H1 (cell line): ENCODE results near the gene ATP6V0A1. TPM values are rescaled to one million over a fixed set of nuclear protein-coding genes. Genes with fewer than 3 reads are reported as not detected.

Experiments used
- CTCF ChIA-PET: fragments of 300-600 bp; sonication (Branson Sonifier 250); formaldehyde crosslinking; loops from one replicate; lab custom pipeline; 2021; ENCODE audit not compliant: partially characterized antibody; lab: Charles Lee
- POLR2A ChIA-PET: fragments of 300-600 bp; sonication (Branson Sonifier 250); formaldehyde crosslinking; loops from one replicate; lab custom pipeline; 2021; ENCODE audit warnings: inconsistent platforms; ENCODE audit not compliant: partially characterized antibody; lab: Charles Lee
- DNase-seq, 2 experiments: peaks; one replicate each; pipeline versions ENCODE4 v3.0.0 to v3.0.0-alpha.2; 2010 to 2022; ENCODE audit warnings: low spot score in 2 of 2, low read depth in 1 of 2, mixed read lengths in 1 of 2
- FAIRE-seq: peaks from 2 replicates; lab custom pipeline; 2011; peaks lifted over from hg19 to GRCh38; lab: Jason Lieb, UNC
- H2AFZ ChIP-seq: 2 replicates; pipeline ENCODE4 v1.8.1; 2012; ENCODE audit warnings: low read length, inconsistent platforms
- H2AK5ac ChIP-seq: 2 replicates; pipeline ENCODE4 v1.6.1; 2013; ENCODE audit warnings: low read depth, low read length
- H2BK120ac ChIP-seq: replicated peaks from 2 replicates; pipeline ENCODE3; 2013; ENCODE audit warnings: low read depth, low read length, inconsistent platforms
- H2BK12ac ChIP-seq: 2 replicates; pipeline ENCODE4 v1.6.1; 2013; ENCODE audit warnings: low read depth, low read length
- H2BK15ac ChIP-seq: 2 replicates; pipeline ENCODE4 v1.6.1; 2013; ENCODE audit warnings: low read length
- H2BK20ac ChIP-seq: 2 replicates; pipeline ENCODE4 v1.6.1; 2013; ENCODE audit warnings: low read length
- H2BK5ac ChIP-seq: 2 replicates; pipeline ENCODE4 v1.6.1; 2013; ENCODE audit warnings: low read depth, low read length
- H3K14ac ChIP-seq: 2 replicates; pipeline ENCODE4 v1.6.1; 2013; ENCODE audit warnings: inconsistent platforms; ENCODE audit not compliant: insufficient read length
- H3K18ac ChIP-seq: 2 replicates; pipeline ENCODE4 v1.6.1; 2013; ENCODE audit warnings: low read length; ENCODE audit errors: extremely low read depth
- H3K23ac ChIP-seq: 2 replicates; pipeline ENCODE4 v1.6.1; 2013; ENCODE audit warnings: inconsistent platforms; ENCODE audit not compliant: insufficient read length
- H3K23me2 ChIP-seq: 2 replicates; pipeline ENCODE4 v1.6.1; 2013; ENCODE audit warnings: low read depth, low read length
- H3K27ac ChIP-seq: 2 replicates; pipeline ENCODE4 v1.6.1; 2011; ENCODE audit warnings: low read depth, low read length, inconsistent platforms
- H3K27me3 ChIP-seq, 4 experiments: replicated peaks in 1 of 4; 1 replicate in 1 of 4; 2 replicates in 3 of 4; pipeline versions ENCODE4 v1.6.1 to v1.8.1; 2011 to 2013; ENCODE audit warnings: low read length in 3 of 4, mild to moderate bottlenecking in 3 of 4, inconsistent platforms in 2 of 4, mixed read lengths in 2 of 4, moderate library complexity in 1 of 4; ENCODE audit not compliant: control insufficient read depth in 3 of 4, insufficient read depth in 3 of 4; ENCODE audit errors: extremely low read depth in 1 of 4
- H3K36me3 ChIP-seq, 4 experiments: 2 replicates each; pipeline versions ENCODE4 v1.6.1 to v1.8.1; 2011 to 2013; ENCODE audit warnings: mild to moderate bottlenecking in 4 of 4, low read length in 3 of 4, moderate library complexity in 2 of 4, control low read depth in 1 of 4, inconsistent platforms in 1 of 4; ENCODE audit not compliant: insufficient read depth in 4 of 4, control insufficient read depth in 2 of 4
- H3K4ac ChIP-seq: replicated peaks from 2 replicates; pipeline ENCODE3; 2013; ENCODE audit warnings: low read length, low read depth, mixed read lengths, inconsistent platforms; ENCODE audit not compliant: insufficient read length
- H3K4me1 ChIP-seq, 4 experiments: replicated peaks in 1 of 4; 1 replicate in 1 of 4; 2 replicates in 3 of 4; pipeline versions ENCODE4 v1.6.1 to v1.8.1; 2011 to 2013; ENCODE audit warnings: low read length in 3 of 4, inconsistent platforms in 2 of 4, mixed read lengths in 1 of 4; ENCODE audit not compliant: insufficient read depth in 4 of 4, control insufficient read depth in 3 of 4
- H3K4me2 ChIP-seq, 2 experiments: 2 replicates each; pipeline versions ENCODE4 v1.6.1 to v1.8.1; 2011 to 2013; ENCODE audit warnings: low read depth in 2 of 2, low read length in 2 of 2, control low read depth in 1 of 2, inconsistent platforms in 1 of 2, mild to moderate bottlenecking in 1 of 2; ENCODE audit not compliant: insufficient read depth in 1 of 2
- H3K4me3 ChIP-seq, 4 experiments: fragments of 200-600, 300-600 bp in 1 of 4; sonication (generic), shearing (Covaris generic), sonication (Bioruptor Twin) in 1 of 4; 2 replicates each; pipeline versions ENCODE4 v1.5.1 to v1.8.1; 2011 to 2016; ENCODE audit warnings: low read length in 4 of 4, low read depth in 3 of 4, control low read depth in 2 of 4, inconsistent platforms in 2 of 4, mild to moderate bottlenecking in 2 of 4, mixed read lengths in 1 of 4, moderate library complexity in 1 of 4; ENCODE audit not compliant: insufficient read depth in 2 of 4; ENCODE audit errors: extremely low read depth in 1 of 4
- H3K56ac ChIP-seq: replicated peaks from 2 replicates; pipeline ENCODE3; 2013; ENCODE audit warnings: low read depth, mild to moderate bottlenecking, mixed read lengths, low read length, inconsistent platforms; ENCODE audit not compliant: insufficient read length
- H3K79me1 ChIP-seq: 2 replicates; pipeline ENCODE4 v1.6.1; 2013; ENCODE audit warnings: low read depth, low read length, control low read depth
- H3K79me2 ChIP-seq, 2 experiments: 2 replicates each; pipeline versions ENCODE4 v1.6.1 to v1.8.1; 2012 to 2013; ENCODE audit warnings: low read length in 2 of 2, mild to moderate bottlenecking in 2 of 2, inconsistent platforms in 1 of 2; ENCODE audit not compliant: insufficient read depth in 2 of 2, control insufficient read depth in 1 of 2
- H3K9ac ChIP-seq, 4 experiments: replicated peaks in 1 of 4; 1 replicate in 1 of 4; 2 replicates in 3 of 4; pipeline versions ENCODE4 v1.6.1 to v1.8.1; 2011 to 2013; ENCODE audit warnings: low read depth in 3 of 4, low read length in 3 of 4, control low read depth in 2 of 4, mild to moderate bottlenecking in 2 of 4, moderate library complexity in 2 of 4, inconsistent platforms in 1 of 4; ENCODE audit errors: extremely low read depth in 1 of 4
- H3K9me3 ChIP-seq, 2 experiments: 2 replicates each; pipeline versions ENCODE4 v1.6.1 to v1.8.1; 2012 to 2013; ENCODE audit warnings: mild to moderate bottlenecking in 2 of 2, moderate library complexity in 2 of 2, control low read depth in 1 of 2, inconsistent platforms in 1 of 2, low read depth in 1 of 2, low read length in 1 of 2, mixed read lengths in 1 of 2; ENCODE audit not compliant: insufficient read depth in 2 of 2
- H4K20me1 ChIP-seq, 2 experiments: replicated peaks in 1 of 2; 2 replicates each; pipeline versions ENCODE3 to v1.8.1; 2011 to 2013; ENCODE audit warnings: inconsistent platforms in 2 of 2, low read length in 2 of 2, mild to moderate bottlenecking in 1 of 2; ENCODE audit not compliant: insufficient read depth in 2 of 2, control insufficient read depth in 1 of 2
- H4K5ac ChIP-seq: 2 replicates; pipeline ENCODE4 v1.6.1; 2013; ENCODE audit warnings: low read length, low read depth, mixed read lengths, inconsistent platforms; ENCODE audit not compliant: insufficient read length
- H4K8ac ChIP-seq: 2 replicates; pipeline ENCODE4 v1.8.0; 2013; ENCODE audit warnings: mild to moderate bottlenecking, moderate library complexity, low read length, inconsistent platforms; ENCODE audit not compliant: insufficient read depth; ENCODE audit errors: extremely low read depth
- H4K91ac ChIP-seq: replicated peaks from 2 replicates; pipeline ENCODE3; 2013; ENCODE audit warnings: low read length, mixed read lengths, inconsistent platforms; ENCODE audit not compliant: insufficient read length
- CBX5 ChIP-seq: fragments of 300-800, 300-1000 bp; sonication (generic); IDR thresholded peaks from 2 replicates; pipeline ENCODE4 v1.7.1; 2016; ENCODE audit warnings: antibody characterized with exemption, low read length, low read depth
- KDM1A ChIP-seq: fragments of 200-600, 300-600 bp; sonication (generic); IDR thresholded peaks from 2 replicates; pipeline ENCODE4 v1.7.1; 2016; ENCODE audit warnings: mild to moderate bottlenecking, low read length, borderline replicate concordance
- KDM4A ChIP-seq: IDR thresholded peaks from one replicate; pipeline ENCODE4 v1.7.1; 2012; ENCODE audit warnings: low read depth, mild to moderate bottlenecking, moderate library complexity, low read length, inconsistent platforms; ENCODE audit not compliant: severe bottlenecking
- KDM5A ChIP-seq: fragments of 200-600 bp; IDR thresholded peaks from 2 replicates; pipeline ENCODE4 v1.7.1; 2012; ENCODE audit warnings: mild to moderate bottlenecking, low read length, inconsistent platforms, mixed read lengths
- NANOG ChIP-seq: IDR thresholded peaks from 2 replicates; pipeline ENCODE4 v1.6.1; 2011; ENCODE audit warnings: low read length, low read depth, mild to moderate bottlenecking, inconsistent platforms; ENCODE audit not compliant: insufficient read depth, poor library complexity, severe bottlenecking
- RAD21 ChIP-seq, 2 experiments: IDR thresholded peaks in 1 of 2; conservative IDR thresholded peaks in 1 of 2; 2 replicates each; pipeline ENCODE4 v1.6.1; 2011; ENCODE audit warnings: low read depth in 2 of 2, low read length in 2 of 2, improper control_type of control experiment in 1 of 2, inconsistent platforms in 1 of 2, mild to moderate bottlenecking in 1 of 2, moderate library complexity in 1 of 2
- SP1 ChIP-seq: IDR thresholded peaks from 2 replicates; pipeline ENCODE4 v1.6.1; 2011; ENCODE audit warnings: low read depth, low read length
- SRF ChIP-seq: IDR thresholded peaks from 2 replicates; pipeline ENCODE4 v1.6.1; 2011; ENCODE audit warnings: mild to moderate bottlenecking, low read depth, low read length, moderate library complexity
- TBP ChIP-seq: IDR thresholded peaks from 2 replicates; pipeline ENCODE4 v1.6.1; 2011; ENCODE audit warnings: low read depth, low read length, improper control_type of control experiment
- TCF12 ChIP-seq: IDR thresholded peaks from 2 replicates; pipeline ENCODE4 v1.6.1; 2011; ENCODE audit warnings: low read depth, mild to moderate bottlenecking, low read length
- ZNF274 ChIP-seq: IDR thresholded peaks from 2 replicates; pipeline ENCODE4 v1.7.0; 2012; ENCODE audit warnings: low read length, borderline replicate concordance; ENCODE audit errors: extremely low read depth
- WGBS, 2 experiments: shearing (Covaris generic) in 1 of 2; methylation state at CpG; one replicate each; pipeline versions ENCODE4 v1.1.6 to v1.1.7; 2013 to 2015; ENCODE audit warnings: low lambda C conversion rate in 2 of 2, mixed read lengths in 2 of 2, inconsistent platforms in 1 of 2, low coverage in 1 of 2, missing lambda C conversion rate in 1 of 2; ENCODE audit not compliant: insufficient replicate concordance in 2 of 2, insufficient coverage in 1 of 2, insufficient read length in 1 of 2; ENCODE audit errors: extremely low coverage in 1 of 2, missing lambda C conversion rate in 1 of 2; 5-methylcytosine and 5-hydroxymethylcytosine counted together
- polyA plus RNA-seq, 7 experiments: library from polyadenylated mRNA; depleted of rRNA in 3 of 7; stranded (reverse) in 5 of 7; unstranded in 2 of 7; fragments of >200 nt in 5 of 7; fragments of 200-250 nt in 2 of 7; gene quantifications; 1 replicate in 5 of 7; 2 replicates in 1 of 7; 4 replicates in 1 of 7; pipeline versions ENCODE4 v1.2.1 to v1.2.3, GENCODE V29; 2011 to 2013; ENCODE audit warnings: missing spikeins in 2 of 7, mixed read lengths in 2 of 7
- total RNA-seq: library from RNA; stranded (reverse); fragmentation: NEBNext Ultra II Directional; extraction: Animal tissue kit (Norgen Biotek cat#: 25700); gene quantifications from 2 replicates; pipeline ENCODE4 v1.2.1, GENCODE V29; 2021

Gene ATP6V0A1
- total and polyA plus RNA-seq, 2 of the 8 experiments (the other 6 are each of a cell fraction or from before 2014, with no cell fraction given): 55.3 to 63.4 TPM

- 0 out of 2 replicates have a peak overlapping the region, but pooled peaks have one; percentile 49 for H2BK15ac ChIP-seq
- H2BK120ac ChIP-seq: no peak overlapping the region
- H3K36me3 ChIP-seq: no peaks in the 10 kb centered on the region
- no peak for FAIRE-seq
- no peak overlapping the region for H3K9ac ChIP-seq
- peaks cover 3% of the 10 kb centered on the region; the same call in 1 of the 2 replicates for H3K79me1 ChIP-seq
- H3K4ac ChIP-seq: no peak overlapping the region
- no peak overlapping the region for H2BK20ac ChIP-seq
- H4K8ac ChIP-seq: no peak overlapping the region
- peaks cover 14% of the 10 kb centered on the region for H3K23me2 ChIP-seq
- no peak overlapping the region for H2AFZ ChIP-seq
- no peak overlapping the region for H4K5ac ChIP-seq
- ChIA-PET POLR2A (interaction anchor here (1.0 to 1.5 kb wide), 2 partner anchors 17 to 31 kb away, joined by 3 read pairs; no protein-coding TSS in a partner anchor), CTCF (interaction anchor here (0.6 to 6.1 kb wide), 3 partner anchors 14 to 20 kb away, joined by 3 to 36 read pairs (median 5); no protein-coding TSS in a partner anchor)
- no peaks in the 10 kb centered on the region for H3K9me3 ChIP-seq
- no peak overlapping the region; the same call in 1 of the 2 replicates for H2BK5ac ChIP-seq
- H3K56ac ChIP-seq: no peak overlapping the region
- no peak overlapping the region for H3K14ac ChIP-seq
- H3K4me1 ChIP-seq: peaks cover 4 to 13% (median 9%) of the 10 kb centered on the region in 4 experiments
- no peak overlapping the region for H3K18ac ChIP-seq
- H3K23ac ChIP-seq: no peak overlapping the region
- no peak overlapping the region for H2AK5ac ChIP-seq
- no peak overlapping the region for H3K4me2 ChIP-seq
- H3K4me3 ChIP-seq: no peak overlapping the region
- H2BK12ac ChIP-seq: no peak overlapping the region
- peaks cover 0 to 13% (median 10%) of the 10 kb centered on the region in 4 experiments; a peak in 6 of 7 replicates for H3K27me3 ChIP-seq
- no peak for DNase-seq
- peaks cover 4 to 8% of the 10 kb centered on the region in 2 experiments for H4K20me1 ChIP-seq
- TF ChIP-seq TBP (no peak), KDM5A (no peak), KDM1A (no peak), TCF12 (no peak), ZNF274 (no peak), NANOG (no peak), SRF (no peak), RAD21 (IDR thresholded peaks at IDR 0.05 in 1 of 2, conservative IDR thresholded peaks at IDR 0.05 in 1 of 2; ENCODE audit: low read depth in 2 of 2, low read length in 2 of 2) (no peak), KDM4A (no peak), CBX5 (no peak), SP1 (no peak)
- TF ChIP-seq, all 59 proteins: peak for 0
- Histone ChIP-seq H3K79me2 (peaks cover 0 to 9% of the 10 kb centered on the region in 2 experiments; a peak in 1 of 4 replicates), H4K91ac (no peak overlapping the region), H3K27ac (no peak overlapping the region)
- 95% methylated on average over 4 of the region's 4 CpGs; no CpG with 5 or more reads in 1 of the 2 experiments for WGBS, 2 experiments
These were observed 33.6 kb upstream of the ATP6V0A1 start for GRCh38 chr17:42424991-42425610.
